Measurements from ENCODE around the gene HTR3E.
A peak's percentile ranks its signal among the peaks of the same experiment; 100 is the strongest.
"Not testable (repeated sequence)": the region's sequence is repeated elsewhere in the genome, so short reads cannot be mapped to it uniquely, and the experiment has no call there.

Gene HTR3E

GRCh38 chr3:184116017-184116416 is 19.2 kb downstream of the HTR3E start:
- no peak for DNase-seq

GRCh38 chr3:184117636-184118035 is 20.8 kb downstream of the HTR3E start:
- DNase-seq: no peak

- DNase-seq: not testable (repeated sequence)
Observed at GRCh38 chr3:184121031-184121430, 24.2 kb downstream of the HTR3E start.

GRCh38 chr3:184126006-184126405 is 29.1 kb downstream of the HTR3E start:
- DNase-seq: no peak

GRCh38 chr3:184129012-184129411 is 32.1 kb downstream of the HTR3E start:
- no peak for DNase-seq

GRCh38 chr3:184132945-184133344 is 36.1 kb downstream of the HTR3E start:
- no peak for DNase-seq

GRCh38 chr3:184133840-184134745 is 37.2 kb downstream of the HTR3E start:
- peak; percentile 39 for DNase-seq

GRCh38 chr3:184134746-184135148 is 37.9 kb downstream of the HTR3E start:
- no peak for DNase-seq

- DNase-seq: peak; percentile 89
Observed at GRCh38 chr3:184135149-184135910, 38.5 kb downstream of the HTR3E start, which contains the start of gene EIF2B5. TSS of gene EIF2B5 (plus strand) at chr3:184135358. CDS start at chr3:184135386, 28 bp downstream.

- no peak for DNase-seq
Observed at GRCh38 chr3:184135911-184136260, 39.0 kb downstream of the HTR3E start.

GRCh38 chr3:184140436-184140835 is 43.6 kb downstream of the HTR3E start:
- no peak for DNase-seq

- no peak for DNase-seq
Observed at GRCh38 chr3:184142199-184142598, 45.3 kb downstream of the HTR3E start.

- DNase-seq: no peak
Observed at GRCh38 chr3:184143327-184143726, 46.5 kb downstream of the HTR3E start.

- no peak for DNase-seq
Observed at GRCh38 chr3:184144505-184144904, 47.6 kb downstream of the HTR3E start.

GRCh38 chr3:184145111-184145524 is 48.3 kb downstream of the HTR3E start:
- DNase-seq: peak; percentile 39

GRCh38 chr3:184145751-184146270 is 48.9 kb downstream of the HTR3E start:
- DNase-seq: no peak

GRCh38 chr3:184148076-184148475 is 51.2 kb downstream of the HTR3E start:
- no peak for DNase-seq

- DNase-seq: no peak
Observed at GRCh38 chr3:184149123-184149522, 52.3 kb downstream of the HTR3E start.

- DNase-seq: not testable (repeated sequence)
Observed at GRCh38 chr3:184149770-184150169, 52.9 kb downstream of the HTR3E start.

GRCh38 chr3:184154885-184155643 is 58.2 kb downstream of the HTR3E start, which contains the start of gene DVL3:
TSS of gene DVL3 (plus strand) at chr3:184155377. CDS start at chr3:184155636, 259 bp downstream.
- peak; percentile 63 for DNase-seq

- DNase-seq: peak; percentile 37
Observed at GRCh38 chr3:184155644-184156521, 59.0 kb downstream of the HTR3E start.

- no peak for DNase-seq
Observed at GRCh38 chr3:184156522-184156955, 59.7 kb downstream of the HTR3E start.

Data from CD4-positive, alpha-beta T cell treated with Interleukin-12 subunit alpha and Interleukin-12 subunit beta, for 1 hour (primary cell).